Hypothalamus (tissue), 51 donors: ENCODE measurements around the gene IL27RA.

ENCODE experiments used
- DNase-seq, 51 donors: peaks; one replicate each; lab custom pipeline; 2025; lab: John Stamatoyannopoulos, UW

The IL27RA gene

GRCh38 chr19:14081797-14082674, 50.5 kb downstream of the IL27RA start:
- peak in 11 of 51 donors; percentile 17 to 55 (median 41) for DNase-seq

- DNase-seq, result no peak
These were observed 51.1 kb downstream of the IL27RA start for GRCh38 chr19:14082675-14082960.

GRCh38 chr19:14085309-14085995, 53.9 kb downstream of the IL27RA start, which contains the start of gene C19orf67:
Gene C19orf67 (minus strand): TSS chr19:14085783. CDS start chr19:14085627, 156 bp downstream.
- no peak for DNase-seq

- no peak for DNase-seq
These were observed 54.5 kb downstream of the IL27RA start for GRCh38 chr19:14086098-14086497.

- DNase-seq, result no peak
These were observed 57.3 kb downstream of the IL27RA start for GRCh38 chr19:14088634-14089411.

GRCh38 chr19:14089412-14089661, 57.8 kb downstream of the IL27RA start:
- no peak for DNase-seq

- DNase-seq, result peak in 19 of 51 donors; percentile 9 to 66 (median 40)
These were observed 58.3 kb downstream of the IL27RA start for GRCh38 chr19:14089662-14090508.

- peak in 48 of 51 donors; percentile 29 to 92 (median 81) for DNase-seq
These were observed 59.0 kb downstream of the IL27RA start, which contains the start of gene SAMD1 for GRCh38 chr19:14090509-14091080. Gene SAMD1 (minus strand): TSS chr19:14090751.

- peak in 42 of 51 donors; percentile 43 to 92 (median 80) for DNase-seq
These were observed 59.7 kb downstream of the IL27RA start for GRCh38 chr19:14091081-14091812.

GRCh38 chr19:14091813-14092462, 60.4 kb downstream of the IL27RA start:
- DNase-seq, result peak in 4 of 51 donors; percentile 18 to 53 (median 38)

- no peak for DNase-seq
These were observed 61.7 kb downstream of the IL27RA start for GRCh38 chr19:14093117-14093823.

- DNase-seq, result no peak
These were observed 63.3 kb downstream of the IL27RA start for GRCh38 chr19:14094854-14095253.

- no peak for DNase-seq
These were observed 64.9 kb downstream of the IL27RA start for GRCh38 chr19:14096272-14096992.

GRCh38 chr19:14097532-14098151, 66.1 kb downstream of the IL27RA start:
- no peak for DNase-seq

- no peak for DNase-seq
These were observed 69.5 kb downstream of the IL27RA start for GRCh38 chr19:14101003-14101545.

- DNase-seq, result no peak
These were observed 70.6 kb downstream of the IL27RA start for GRCh38 chr19:14102102-14102696.
